Keratinocyte (primary cell): ENCODE results near the gene FNDC3B. TPM values are rescaled to one million over a fixed set of nuclear protein-coding genes. Genes with fewer than 3 reads are reported as not detected.

ENCODE experiments used
- DNase-seq: peaks from one replicate; pipeline ENCODE4 v3.0.0-alpha.2; 2011; ENCODE audit warnings: low read depth, missing footprints, low spot score
- FAIRE-seq: peaks from 2 replicates; lab custom pipeline; 2011; peaks lifted over from hg19 to GRCh38; lab: Jason Lieb, UNC
- H2AFZ ChIP-seq: 2 replicates; pipeline ENCODE4 v1.6.0; 2012; ENCODE audit warnings: low read length, control low read depth, inconsistent platforms; ENCODE audit not compliant: control insufficient read depth
- H3K27ac ChIP-seq: 2 replicates; pipeline ENCODE4 v1.5.1; 2011; ENCODE audit warnings: low read length; ENCODE audit not compliant: control insufficient read depth, insufficient read depth
- H3K27me3 ChIP-seq: 3 replicates; pipeline ENCODE4 v1.6.0; 2011; ENCODE audit warnings: low read length; ENCODE audit not compliant: control insufficient read depth, insufficient read depth; ENCODE audit errors: extremely low read depth
- H3K36me3 ChIP-seq, 2 experiments: 2 replicates in 1 of 2; 3 replicates in 1 of 2; pipeline ENCODE4 v1.5.1; 2011; ENCODE audit warnings: low read length in 2 of 2, mild to moderate bottlenecking in 1 of 2; ENCODE audit not compliant: control insufficient read depth in 2 of 2, insufficient read depth in 2 of 2; ENCODE audit errors: extremely low read depth in 1 of 2
- H3K4me1 ChIP-seq: 3 replicates; pipeline ENCODE4 v1.5.1; 2011; ENCODE audit warnings: low read length; ENCODE audit not compliant: control insufficient read depth, insufficient read depth; ENCODE audit errors: extremely low read depth
- H3K4me2 ChIP-seq: 3 replicates; pipeline ENCODE4 v1.6.0; 2011; ENCODE audit warnings: low read depth, low read length; ENCODE audit not compliant: control insufficient read depth, insufficient read depth; ENCODE audit errors: extremely low read depth
- H3K4me3 ChIP-seq, 3 experiments: fragments of 200-600 bp in 1 of 3; sonication (generic) in 1 of 3; 2 replicates in 2 of 3; 3 replicates in 1 of 3; pipeline ENCODE4 v1.5.1; 2011 to 2016; ENCODE audit warnings: low read length in 3 of 3, mild to moderate bottlenecking in 3 of 3, control low read depth in 2 of 3, inconsistent platforms in 1 of 3, low read depth in 1 of 3, mixed read lengths in 1 of 3, mixed run types in 1 of 3, moderate library complexity in 1 of 3; ENCODE audit not compliant: control insufficient read depth in 2 of 3, insufficient read depth in 2 of 3; ENCODE audit errors: extremely low read depth in 1 of 3
- H3K79me2 ChIP-seq: 2 replicates; pipeline ENCODE4 v1.6.0; 2012; ENCODE audit warnings: low read length; ENCODE audit not compliant: control insufficient read depth, insufficient read depth
- H3K9ac ChIP-seq: 3 replicates; pipeline ENCODE4 v1.6.0; 2011; ENCODE audit warnings: low read length; ENCODE audit not compliant: control insufficient read depth, insufficient read depth; ENCODE audit errors: extremely low read depth
- H3K9me1 ChIP-seq: 3 replicates; pipeline ENCODE4 v1.6.0; 2011; ENCODE audit warnings: low read length; ENCODE audit not compliant: control insufficient read depth, insufficient read depth; ENCODE audit errors: extremely low read depth
- H3K9me3 ChIP-seq: 2 replicates; pipeline ENCODE4 v1.5.1; 2012; ENCODE audit warnings: low read depth, low read length; ENCODE audit not compliant: control insufficient read depth
- H4K20me1 ChIP-seq: 3 replicates; pipeline ENCODE4 v1.6.0; 2011; ENCODE audit warnings: low read length; ENCODE audit not compliant: control insufficient read depth, insufficient read depth; ENCODE audit errors: extremely low read depth
- CTCF ChIP-seq, 3 experiments: IDR thresholded peaks in 1 of 3; conservative IDR thresholded peaks in 1 of 3; optimal IDR thresholded peaks in 1 of 3; 2 replicates in 2 of 3; 3 replicates in 1 of 3; pipeline versions ENCODE3 to v1.5.1; 2011; ENCODE audit warnings: low read length in 3 of 3, mild to moderate bottlenecking in 3 of 3, moderate library complexity in 2 of 3, control low read depth in 1 of 3, inconsistent platforms in 1 of 3; ENCODE audit not compliant: insufficient read depth in 2 of 3; ENCODE audit errors: extremely low read depth in 1 of 3
- EZH2 ChIP-seq: IDR thresholded peaks from one replicate; pipeline ENCODE4 v1.6.1; 2012; ENCODE audit warnings: inconsistent platforms, mild to moderate bottlenecking, low read length, moderate library complexity
- dilution Hi-C: fragments of 300-500 bp; cut with MboI; formaldehyde crosslinking; loops from one replicate; pipeline ENCODE4 v1.7.0; 2020; ENCODE audit warnings: low sequenced_read_pairs; ENCODE audit not compliant: extremely low pct_ligation_motif_present
- polyA plus RNA-seq, 5 experiments: library from polyadenylated mRNA; depleted of rRNA in 3 of 5; stranded (reverse) in 3 of 5; stranded (forward) in 1 of 5; unstranded in 1 of 5; fragments of >200 nt; gene quantifications; 1 replicate in 1 of 5; 2 replicates in 3 of 5; 3 replicates in 1 of 5; pipeline versions ENCODE4 v1.2.1 to v1.2.3, GENCODE V29; 2011 to 2012; ENCODE audit warnings: missing spikeins in 2 of 5, low read depth in 1 of 5, low replicate concordance in 1 of 5

Gene FNDC3B
- polyA plus RNA-seq, 1 donor (not counting 4 experiments of a cell fraction or from before 2014, with no cell fraction given): 31.4 TPM

DNA sequence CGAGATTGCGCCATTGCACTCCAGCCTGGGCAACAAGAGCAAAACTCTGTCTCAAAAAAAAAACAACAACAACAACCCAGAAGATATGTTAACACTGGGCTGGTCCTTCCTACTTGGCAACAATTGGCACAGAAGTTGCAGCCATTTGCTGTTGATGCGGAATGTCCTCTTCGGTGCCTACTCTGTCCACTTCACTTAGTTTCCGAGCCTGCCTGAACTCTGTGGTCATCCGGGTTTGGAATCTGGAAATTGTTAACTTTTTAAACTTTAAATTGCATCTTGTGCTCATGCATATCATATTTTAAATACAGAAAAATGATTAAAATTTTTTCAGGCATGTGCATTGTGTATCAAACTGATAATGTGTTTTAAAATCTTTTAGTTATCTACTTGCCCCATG is 81.5 kb downstream of the FNDC3B start:
- Histone ChIP-seq H2AFZ (no peak overlapping the region), H3K27ac (no peak overlapping the region), H3K36me3 (peaks cover 3 to 4% of the 10 kb centered on the region in 2 experiments), H3K4me2 (no peak overlapping the region), H3K4me3 (no peak overlapping the region), H4K20me1 (peaks cover 2% of the 10 kb centered on the region), H3K9me1 (peaks cover 3% of the 10 kb centered on the region), H3K27me3 (no peaks in the 10 kb centered on the region), H3K4me1 (peaks cover 8% of the 10 kb centered on the region), H3K9me3 (no peaks in the 10 kb centered on the region), H3K9ac (no peak overlapping the region), H3K79me2 (peaks cover 43% of the 10 kb centered on the region)
- DNase-seq (no peak), FAIRE-seq (no peak)
- dilution Hi-C loops: no loop called here
- TF ChIP-seq CTCF (optimal IDR thresholded peaks at IDR 0.05 in 1 of 3, IDR thresholded peaks at IDR 0.05 in 1 of 3, conservative IDR thresholded peaks at IDR 0.05 in 1 of 3; ENCODE audit: extremely low read depth in 1 of 3, insufficient read depth in 2 of 3, low read length in 3 of 3): no peak
- no peak for TF ChIP-seq EZH2

- no peak for DNase-seq
- no peaks in the 10 kb centered on the region for H3K9me3 ChIP-seq
- H3K27ac ChIP-seq: no peak overlapping the region
- H4K20me1 ChIP-seq: peaks cover 2% of the 10 kb centered on the region
- H2AFZ ChIP-seq: no peak overlapping the region
- H3K4me3 ChIP-seq: no peak overlapping the region
- no peak for TF ChIP-seq EZH2
- no peak for TF ChIP-seq CTCF (optimal IDR thresholded peaks at IDR 0.05 in 1 of 3, IDR thresholded peaks at IDR 0.05 in 1 of 3, conservative IDR thresholded peaks at IDR 0.05 in 1 of 3; ENCODE audit: extremely low read depth in 1 of 3, insufficient read depth in 2 of 3, low read length in 3 of 3)
- H3K27me3 ChIP-seq: no peaks in the 10 kb centered on the region
- peaks cover 3% of the 10 kb centered on the region for H3K9me1 ChIP-seq
- peaks cover 3 to 4% of the 10 kb centered on the region in 2 experiments for H3K36me3 ChIP-seq
- H3K79me2 ChIP-seq: peaks cover 53% of the 10 kb centered on the region
- FAIRE-seq: no peak
- peaks cover 11% of the 10 kb centered on the region for H3K4me1 ChIP-seq
- dilution Hi-C loops: no loop called here
- no peak overlapping the region for H3K4me2 ChIP-seq
- H3K9ac ChIP-seq: no peak overlapping the region
These were observed 82.6 kb downstream of the FNDC3B start for GRCh38 chr3:172121981-172122380.
